Neural crest cell (in vitro differentiated cells): ENCODE measurements around the gene DNAH10. TPM values are rescaled to one million over a fixed set of nuclear protein-coding genes. Genes with fewer than 3 reads are reported as not detected.

Experiments used
- DNase-seq: peaks from one replicate; pipeline ENCODE4 v3.0.0; 2021; ENCODE audit warnings: low read depth, mixed read lengths, low spot score
- H3K27ac Mint-ChIP-seq: one replicate; pipeline ENCODE4 v1.8.0; 2021; ENCODE audit warnings: mild to moderate bottlenecking, mixed read lengths; ENCODE audit not compliant: unreplicated experiment
- H3K27me3 Mint-ChIP-seq: 2 replicates; pipeline ENCODE4 v1.8.0; 2021; ENCODE audit warnings: low read depth, mild to moderate bottlenecking, mixed read lengths
- H3K36me3 Mint-ChIP-seq: 2 replicates; pipeline ENCODE4 v1.8.0; 2021; ENCODE audit warnings: low read depth, mild to moderate bottlenecking, mixed read lengths
- H3K4me1 Mint-ChIP-seq: 2 replicates; pipeline ENCODE4 v1.8.0; 2021; ENCODE audit warnings: mixed read lengths
- H3K4me3 Mint-ChIP-seq: one replicate; pipeline ENCODE4 v1.8.0; 2021; ENCODE audit warnings: mild to moderate bottlenecking, mixed read lengths
- H3K9me3 Mint-ChIP-seq: 2 replicates; pipeline ENCODE4 v1.8.0; 2021; ENCODE audit warnings: mixed read lengths
- total RNA-seq: library from RNA; stranded (reverse); gene quantifications from 2 replicates; pipeline ENCODE4 v1.2.1, GENCODE V29; 2021
- TF ChIP-seq, protein P1 (sequence below): fragments of 200-600 bp; sonication (generic); conservative IDR thresholded peaks from 2 replicates; pipeline ENCODE4 v1.5.0; 2021; ENCODE audit warnings: antibody characterized with exemption, mild to moderate bottlenecking

DNAH10 gene
- total RNA-seq, 1 donor from 2014 or later: 1.1 TPM

DNA sequence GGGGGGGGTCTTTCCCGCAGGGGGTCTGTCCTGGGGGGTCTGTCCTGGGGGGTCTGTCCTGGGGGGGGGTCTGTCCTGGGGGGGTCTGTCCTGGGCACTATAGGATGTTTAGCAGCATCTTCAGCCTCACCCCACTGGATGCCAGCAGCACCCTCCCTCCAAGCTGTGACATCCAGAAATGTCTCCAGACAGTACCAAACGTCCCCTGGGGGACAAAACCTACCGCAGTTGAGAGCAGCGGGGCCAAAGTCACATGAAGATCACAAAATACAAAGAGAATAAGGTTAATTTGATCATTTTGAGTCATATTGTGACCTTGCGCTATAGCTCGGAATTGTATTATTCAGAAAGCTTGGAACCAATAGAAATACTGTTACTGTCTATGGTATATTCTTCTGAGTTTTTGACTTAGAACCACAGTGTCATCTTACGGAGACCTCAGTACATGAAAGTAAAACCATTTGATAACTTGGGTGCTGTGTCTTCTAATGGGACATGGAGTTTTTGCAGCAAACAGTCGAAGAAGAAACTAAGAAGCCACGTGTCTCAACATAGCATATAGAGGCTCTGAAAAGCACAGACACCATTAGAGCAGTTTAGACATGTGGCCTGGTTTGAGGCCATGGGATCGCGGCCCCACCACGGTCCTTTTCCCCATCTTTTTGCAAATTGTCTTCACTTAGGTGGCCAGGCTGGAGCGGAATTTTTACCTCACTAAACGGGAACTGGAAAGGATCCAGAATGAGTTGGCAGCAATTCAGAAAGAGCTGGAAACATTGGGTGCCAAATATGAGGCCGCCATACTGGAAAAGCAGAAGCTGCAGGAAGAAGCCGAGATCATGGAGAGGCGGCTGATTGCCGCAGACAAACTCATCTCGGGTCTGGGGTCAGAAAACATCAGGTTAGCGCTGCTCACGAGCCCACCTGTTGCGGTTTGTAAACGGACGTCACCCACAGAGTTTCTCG, 150.6 kb downstream of the DNAH10 start:
- no peak for DNase-seq
- H3K36me3 Mint-ChIP-seq: peaks cover 12% of the 10 kb centered on the region
- TF ChIP-seq, protein P1, sequence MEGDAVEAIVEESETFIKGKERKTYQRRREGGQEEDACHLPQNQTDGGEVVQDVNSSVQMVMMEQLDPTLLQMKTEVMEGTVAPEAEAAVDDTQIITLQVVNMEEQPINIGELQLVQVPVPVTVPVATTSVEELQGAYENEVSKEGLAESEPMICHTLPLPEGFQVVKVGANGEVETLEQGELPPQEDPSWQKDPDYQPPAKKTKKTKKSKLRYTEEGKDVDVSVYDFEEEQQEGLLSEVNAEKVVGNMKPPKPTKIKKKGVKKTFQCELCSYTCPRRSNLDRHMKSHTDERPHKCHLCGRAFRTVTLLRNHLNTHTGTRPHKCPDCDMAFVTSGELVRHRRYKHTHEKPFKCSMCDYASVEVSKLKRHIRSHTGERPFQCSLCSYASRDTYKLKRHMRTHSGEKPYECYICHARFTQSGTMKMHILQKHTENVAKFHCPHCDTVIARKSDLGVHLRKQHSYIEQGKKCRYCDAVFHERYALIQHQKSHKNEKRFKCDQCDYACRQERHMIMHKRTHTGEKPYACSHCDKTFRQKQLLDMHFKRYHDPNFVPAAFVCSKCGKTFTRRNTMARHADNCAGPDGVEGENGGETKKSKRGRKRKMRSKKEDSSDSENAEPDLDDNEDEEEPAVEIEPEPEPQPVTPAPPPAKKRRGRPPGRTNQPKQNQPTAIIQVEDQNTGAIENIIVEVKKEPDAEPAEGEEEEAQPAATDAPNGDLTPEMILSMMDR: no peak
- peaks cover 30% of the 10 kb centered on the region for H3K4me1 Mint-ChIP-seq
- H3K27me3 Mint-ChIP-seq: peaks cover 36% of the 10 kb centered on the region
- peak overlapping the region; percentile 88 for H3K4me3 Mint-ChIP-seq
- H3K27ac Mint-ChIP-seq: no peak overlapping the region
- H3K9me3 Mint-ChIP-seq: peaks cover 4% of the 10 kb centered on the region

DNA sequence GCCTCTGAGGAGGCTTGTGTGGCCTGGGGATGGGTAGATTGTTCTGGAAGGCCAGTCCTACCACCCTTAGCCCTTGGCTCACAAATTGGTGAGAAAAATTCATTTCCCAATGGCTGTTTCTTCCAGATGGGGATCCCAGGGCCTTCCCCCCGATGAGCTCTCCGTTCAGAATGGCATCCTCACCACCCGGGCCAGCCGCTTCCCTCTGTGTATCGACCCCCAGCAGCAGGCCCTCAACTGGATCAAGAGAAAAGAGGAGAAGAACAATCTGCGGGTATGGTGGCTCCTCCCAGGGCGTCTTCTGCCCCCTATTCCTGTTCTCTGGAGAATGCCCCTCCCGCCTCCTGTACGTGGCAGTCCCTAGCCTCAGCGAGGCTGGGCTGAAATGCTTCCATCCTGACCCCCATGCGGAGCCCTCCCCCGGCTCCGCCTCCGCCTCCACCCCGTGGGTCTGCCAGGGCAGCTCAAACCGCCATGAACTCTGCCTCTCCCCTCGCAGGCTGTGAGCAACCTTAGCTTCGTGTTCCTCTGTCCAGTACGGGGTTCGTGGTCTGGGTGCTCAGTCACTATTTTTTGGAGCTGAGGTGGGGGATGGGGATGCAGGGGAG, 152.7 kb downstream of the DNAH10 start:
- peaks cover 20% of the 10 kb centered on the region for H3K4me1 Mint-ChIP-seq
- DNase-seq: no peak
- TF ChIP-seq, protein P1: no peak
- no peak overlapping the region for H3K27ac Mint-ChIP-seq
- peaks cover 4% of the 10 kb centered on the region for H3K9me3 Mint-ChIP-seq
- H3K4me3 Mint-ChIP-seq: peak overlapping the region; percentile 43
- H3K27me3 Mint-ChIP-seq: peaks cover 34% of the 10 kb centered on the region
- peaks cover 12% of the 10 kb centered on the region for H3K36me3 Mint-ChIP-seq

DNA sequence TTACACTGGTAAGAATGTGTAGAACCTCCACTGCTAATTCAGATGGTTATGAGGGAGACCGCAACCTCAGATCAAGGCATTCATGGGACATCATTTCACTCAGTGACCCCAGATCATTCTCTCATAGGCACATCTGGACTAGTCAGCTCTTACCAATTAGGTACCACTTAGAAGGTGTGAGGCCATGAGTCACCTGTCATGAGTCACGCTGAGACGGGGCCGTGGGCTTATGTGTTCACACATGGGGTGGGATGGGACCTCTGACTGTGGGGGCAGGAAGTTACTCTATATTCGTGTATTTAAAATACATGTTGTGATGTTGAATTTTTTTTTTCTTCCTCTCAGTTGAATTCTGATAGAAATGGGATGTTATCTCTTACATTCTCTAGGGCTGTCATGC, 154.6 kb downstream of the DNAH10 start:
- Mint-ChIP-seq H3K27me3 (peaks cover 21% of the 10 kb centered on the region), H3K4me3 (no peak overlapping the region), H3K9me3 (peaks cover 4% of the 10 kb centered on the region), H3K36me3 (peaks cover 4% of the 10 kb centered on the region), H3K4me1 (peaks cover 12% of the 10 kb centered on the region), H3K27ac (no peak overlapping the region)
- DNase-seq: no peak
- TF ChIP-seq, protein P1: no peak

DNA sequence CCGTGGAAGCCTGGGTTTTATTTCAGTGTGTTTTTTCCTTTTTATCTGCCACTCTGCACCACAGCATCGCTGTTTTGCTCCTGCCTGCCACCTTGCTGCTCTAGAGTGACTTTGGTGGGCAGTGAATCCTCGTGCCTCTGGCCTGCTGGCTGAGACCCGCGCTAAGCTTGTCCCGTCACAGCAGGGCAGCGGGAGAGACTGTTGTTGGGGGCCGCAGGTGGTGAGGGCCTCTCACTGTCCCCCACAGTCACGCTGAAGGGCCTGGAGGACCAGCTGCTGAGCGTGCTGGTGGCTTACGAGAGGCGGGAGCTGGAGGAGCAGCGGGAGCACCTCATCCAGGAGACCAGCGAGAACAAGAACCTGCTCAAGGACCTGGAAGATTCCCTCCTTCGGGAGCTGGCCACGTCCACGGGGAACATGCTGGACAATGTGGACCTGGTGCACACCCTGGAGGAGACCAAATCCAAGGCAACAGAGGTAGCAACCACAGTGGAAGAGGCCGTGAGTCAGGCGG, 155.3 kb downstream of the DNAH10 start:
- H3K27me3 Mint-ChIP-seq: peaks cover 20% of the 10 kb centered on the region
- H3K9me3 Mint-ChIP-seq: peaks cover 4% of the 10 kb centered on the region
- H3K27ac Mint-ChIP-seq: no peak overlapping the region
- peaks cover 11% of the 10 kb centered on the region for H3K4me1 Mint-ChIP-seq
- no peak overlapping the region for H3K4me3 Mint-ChIP-seq
- TF ChIP-seq, protein P1: no peak
- no peak for DNase-seq
- peaks cover 3% of the 10 kb centered on the region for H3K36me3 Mint-ChIP-seq

DNA sequence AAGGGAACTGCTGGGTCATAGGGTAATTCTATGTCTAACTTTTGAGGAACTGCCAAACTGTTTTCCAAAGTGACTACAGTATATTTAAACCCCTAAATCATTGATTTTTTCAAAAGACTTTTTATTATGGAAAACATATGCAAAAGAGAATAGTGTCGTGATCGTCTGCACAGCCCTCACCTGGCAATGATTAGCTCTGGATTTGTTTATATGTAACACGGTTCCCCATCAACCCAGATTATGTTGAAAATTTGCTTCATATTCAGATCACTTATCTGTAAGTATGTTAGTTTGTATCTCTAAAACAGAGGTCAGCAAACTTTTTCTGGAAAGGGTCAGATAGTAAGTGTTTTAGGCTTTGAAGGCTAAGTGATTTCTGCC, 157.9 kb downstream of the DNAH10 start:
- H3K4me3 Mint-ChIP-seq: no peak overlapping the region
- DNase-seq: no peak
- peaks cover 6% of the 10 kb centered on the region for H3K27me3 Mint-ChIP-seq
- peaks cover 7% of the 10 kb centered on the region for H3K4me1 Mint-ChIP-seq
- H3K27ac Mint-ChIP-seq: no peak overlapping the region
- H3K9me3 Mint-ChIP-seq: no peaks in the 10 kb centered on the region
- TF ChIP-seq, protein P1: no peak
- H3K36me3 Mint-ChIP-seq: no peaks in the 10 kb centered on the region
